H9 (cell line): ENCODE data around the gene DAB1. TPM values are rescaled to one million over a fixed set of nuclear protein-coding genes. Genes with fewer than 3 reads are reported as not detected.

Experiments used
- DNase-seq: peaks from one replicate; pipeline ENCODE4 v3.0.0-alpha.2; 2017
- H2AFZ ChIP-seq: one replicate; pipeline ENCODE4 v1.6.1; 2013; ENCODE audit warnings: mild to moderate bottlenecking, low read length, control low read depth, moderate library complexity
- H2AK5ac ChIP-seq: 2 replicates; pipeline ENCODE4 v1.6.1; 2013; ENCODE audit warnings: low read length, control low read depth, mixed read lengths; ENCODE audit not compliant: insufficient read length
- H2BK120ac ChIP-seq: one replicate; pipeline ENCODE4 v1.6.1; 2013; ENCODE audit warnings: low read depth, mild to moderate bottlenecking, low read length, control low read depth, inconsistent platforms; ENCODE audit not compliant: poor library complexity, severe bottlenecking
- H2BK12ac ChIP-seq: 2 replicates; pipeline ENCODE4 v1.6.1; 2013; ENCODE audit warnings: low read length, control low read depth, mixed read lengths, low read depth; ENCODE audit not compliant: insufficient read length
- H2BK15ac ChIP-seq: 2 replicates; pipeline ENCODE4 v1.6.1; 2013; ENCODE audit warnings: low read depth, low read length, control low read depth
- H2BK20ac ChIP-seq: one replicate; pipeline ENCODE4 v1.6.1; 2013; ENCODE audit warnings: low read depth, mild to moderate bottlenecking, low read length, control low read depth, inconsistent platforms; ENCODE audit not compliant: poor library complexity, severe bottlenecking
- H2BK5ac ChIP-seq: 2 replicates; pipeline ENCODE4 v1.6.1; 2013; ENCODE audit warnings: low read length, control low read depth, mixed read lengths; ENCODE audit not compliant: insufficient read length
- H3K14ac ChIP-seq: 2 replicates; pipeline ENCODE4 v1.6.1; 2013; ENCODE audit warnings: low read length, control low read depth; ENCODE audit not compliant: insufficient read depth
- H3K18ac ChIP-seq: 2 replicates; pipeline ENCODE4 v1.6.1; 2013; ENCODE audit warnings: low read depth, mild to moderate bottlenecking, mixed read lengths, low read length, control low read depth; ENCODE audit not compliant: insufficient read length
- H3K23ac ChIP-seq: 2 replicates; pipeline ENCODE4 v1.6.1; 2013; ENCODE audit warnings: low read length, control low read depth, mixed read lengths, low read depth; ENCODE audit not compliant: insufficient read length
- H3K23me2 ChIP-seq: 2 replicates; pipeline ENCODE4 v1.6.1; 2013; ENCODE audit warnings: low read depth, mild to moderate bottlenecking, mixed read lengths, low read length, control low read depth; ENCODE audit not compliant: insufficient read length, poor library complexity, severe bottlenecking
- H3K27ac ChIP-seq: 2 replicates; pipeline ENCODE4 v1.5.1; 2013; ENCODE audit warnings: low read length, control low read depth, mixed read lengths, low read depth; ENCODE audit not compliant: insufficient read length
- H3K27me3 ChIP-seq: 2 replicates; pipeline ENCODE4 v1.6.1; 2013; ENCODE audit warnings: low read length, control low read depth, inconsistent platforms; ENCODE audit not compliant: insufficient read depth
- H3K4ac ChIP-seq: 2 replicates; pipeline ENCODE4 v1.6.1; 2013; ENCODE audit warnings: low read depth, mild to moderate bottlenecking, control low read depth, inconsistent platforms, low read length, moderate library complexity
- H3K4me1 ChIP-seq: 2 replicates; pipeline ENCODE4 v1.6.1; 2013; ENCODE audit warnings: low read length, control low read depth, inconsistent platforms; ENCODE audit not compliant: insufficient read depth
- H3K4me2 ChIP-seq: 2 replicates; pipeline ENCODE4 v1.6.1; 2013; ENCODE audit warnings: low read length, control low read depth, mixed read lengths; ENCODE audit not compliant: insufficient read length, insufficient read depth
- H3K56ac ChIP-seq: 2 replicates; pipeline ENCODE4 v1.6.1; 2013; ENCODE audit warnings: low read depth, mild to moderate bottlenecking, mixed read lengths, low read length, control low read depth; ENCODE audit not compliant: insufficient read length
- H3K79me1 ChIP-seq: 2 replicates; pipeline ENCODE4 v1.6.1; 2013; ENCODE audit warnings: low read depth, mild to moderate bottlenecking, moderate library complexity, low read length, control low read depth, inconsistent platforms; ENCODE audit not compliant: insufficient read depth, poor library complexity, severe bottlenecking
- H3K79me2 ChIP-seq: 2 replicates; pipeline ENCODE4 v1.6.1; 2013; ENCODE audit warnings: low read length, control low read depth, inconsistent platforms; ENCODE audit not compliant: insufficient read depth
- H3K9ac ChIP-seq: 2 replicates; pipeline ENCODE4 v1.6.1; 2013; ENCODE audit warnings: low read length, control low read depth, mixed read lengths; ENCODE audit not compliant: insufficient read length; ENCODE audit errors: extremely low read depth
- H3K9me3 ChIP-seq: one replicate; pipeline ENCODE4 v1.6.1; 2013; ENCODE audit warnings: low read depth, low read length, inconsistent platforms; ENCODE audit not compliant: control insufficient read depth
- H3T11ph ChIP-seq: one replicate; pipeline ENCODE4 v1.6.1; 2013; ENCODE audit warnings: mild to moderate bottlenecking, low read length, control low read depth, inconsistent platforms
- H4K20me1 ChIP-seq: one replicate; pipeline ENCODE4 v1.6.1; 2013; ENCODE audit not compliant: control insufficient read depth, insufficient read length, insufficient read depth
- H4K5ac ChIP-seq: 2 replicates; pipeline ENCODE4 v1.6.1; 2013; ENCODE audit warnings: low read depth, mild to moderate bottlenecking, mixed read lengths, low read length, control low read depth; ENCODE audit not compliant: insufficient read length
- H4K8ac ChIP-seq: replicated peaks from 2 replicates; pipeline ENCODE4 v1.6.1; 2013; ENCODE audit warnings: low read length, control low read depth, mixed read lengths, low read depth; ENCODE audit not compliant: insufficient read length
- H4K91ac ChIP-seq: 2 replicates; pipeline ENCODE4 v1.6.1; 2013; ENCODE audit warnings: low read depth, mild to moderate bottlenecking, moderate library complexity, mixed read lengths, low read length, control low read depth; ENCODE audit not compliant: insufficient read length
- H3K27ac Mint-ChIP-seq, 3 experiments: 2 replicates in 2 of 3; 3 replicates in 1 of 3; pipeline ENCODE4 v1.8.0; 2020 to 2021; ENCODE audit warnings: mixed read lengths in 3 of 3, mild to moderate bottlenecking in 1 of 3, moderate library complexity in 1 of 3
- H3K27me3 Mint-ChIP-seq: 2 replicates; pipeline ENCODE4 v1.8.0; 2021; ENCODE audit warnings: low read depth, mild to moderate bottlenecking, moderate library complexity, mixed read lengths
- H3K36me3 Mint-ChIP-seq, 3 experiments: 2 replicates in 2 of 3; 3 replicates in 1 of 3; pipeline ENCODE4 v1.8.0; 2020 to 2021; ENCODE audit warnings: low read depth in 3 of 3, mixed read lengths in 3 of 3; ENCODE audit not compliant: insufficient read depth in 1 of 3
- H3K4me1 Mint-ChIP-seq, 2 experiments: 2 replicates each; pipeline ENCODE4 v1.8.0; 2020; ENCODE audit warnings: mixed read lengths in 2 of 2
- H3K4me3 Mint-ChIP-seq, 2 experiments: 2 replicates in 1 of 2; 3 replicates in 1 of 2; pipeline ENCODE4 v1.8.0; 2020 to 2021; ENCODE audit warnings: mild to moderate bottlenecking in 2 of 2, mixed read lengths in 2 of 2, moderate library complexity in 1 of 2
- H3K9me3 Mint-ChIP-seq, 2 experiments: 2 replicates in 1 of 2; 3 replicates in 1 of 2; pipeline ENCODE4 v1.8.0; 2020; ENCODE audit warnings: mild to moderate bottlenecking in 2 of 2, mixed read lengths in 2 of 2, moderate library complexity in 1 of 2
- WGBS: extraction: QIAGEN DNeasy Blood & Tissue Kit; methylation state at CpG from one replicate; pipeline ENCODE4 v1.1.7; 2013; ENCODE audit warnings: missing lambda C conversion rate, low lambda C conversion rate, mixed read lengths; ENCODE audit not compliant: insufficient read length; ENCODE audit errors: extremely low coverage; 5-methylcytosine and 5-hydroxymethylcytosine counted together
- total RNA-seq: library from RNA; stranded (reverse); gene quantifications from 2 replicates; pipeline ENCODE4 v1.2.1, GENCODE V29; 2021
- TF ChIP-seq, protein P1 (sequence below): fragments of 200-600 bp; sonication (generic); conservative IDR thresholded peaks from 3 replicates; pipeline ENCODE4 v1.8.0; 2021; ENCODE audit warnings: antibody characterized with exemption, mild to moderate bottlenecking

Gene DAB1
- total RNA-seq, 1 experiment from 2014 or later: 9.3 TPM

DNA sequence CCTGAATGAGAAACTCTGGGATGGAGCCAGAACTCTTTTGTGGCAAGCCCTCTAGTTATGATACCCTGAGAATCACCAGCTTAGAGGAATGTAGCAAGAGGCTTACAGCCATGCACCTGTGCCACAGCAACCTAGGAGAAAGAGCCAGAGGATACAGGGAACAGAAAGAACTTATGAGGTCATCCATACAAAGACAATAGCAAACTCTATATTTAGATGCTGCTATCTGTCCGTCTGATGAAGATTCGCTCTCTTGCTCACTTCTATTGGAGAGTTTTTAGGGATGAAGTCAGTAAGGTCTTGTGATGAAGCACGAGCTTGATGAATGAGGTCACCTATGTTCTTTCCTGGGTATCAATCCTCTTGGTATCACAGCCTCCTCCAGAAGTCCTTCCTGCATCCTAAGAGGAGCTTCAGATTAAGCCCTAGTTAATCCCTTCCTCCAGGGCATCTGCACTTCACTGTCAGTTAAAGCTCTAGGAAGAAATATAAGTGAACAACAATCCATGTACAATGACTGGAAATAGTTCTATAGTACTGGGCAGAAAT is 185.6 kb downstream of the DAB1 start:
- Histone ChIP-seq H2BK15ac (no peak overlapping the region), H3K18ac (no peak overlapping the region), H3K79me1 (no peaks in the 10 kb centered on the region), H3T11ph (no peak overlapping the region), H2AFZ (no peak overlapping the region), H3K14ac (no peak overlapping the region), H4K8ac (no peak overlapping the region), H3K56ac (no peak overlapping the region), H2BK20ac (no peak overlapping the region), H3K27ac (no peak overlapping the region), H3K4ac (no peak overlapping the region), H3K9ac (no peak overlapping the region), H2AK5ac (no peak overlapping the region), H3K23me2 (no peaks in the 10 kb centered on the region), H3K27me3 (no peaks in the 10 kb centered on the region), H2BK5ac (no peak overlapping the region), H3K9me3 (no peaks in the 10 kb centered on the region), H4K91ac (no peak overlapping the region), H3K79me2 (no peaks in the 10 kb centered on the region), H2BK12ac (no peak overlapping the region), H3K4me1 (peaks cover 2% of the 10 kb centered on the region; the same call in 1 of the 2 replicates), H3K23ac (no peak overlapping the region), H4K20me1 (no peaks in the 10 kb centered on the region), H2BK120ac (no peak overlapping the region), H4K5ac (no peak overlapping the region), H3K4me2 (no peak overlapping the region)
- no peaks in the 10 kb centered on the region for H3K9me3 Mint-ChIP-seq
- peaks cover 7 to 8% of the 10 kb centered on the region in 2 experiments for H3K4me1 Mint-ChIP-seq
- no peak for DNase-seq
- no peaks in the 10 kb centered on the region for H3K27me3 Mint-ChIP-seq
- TF ChIP-seq, protein P1, sequence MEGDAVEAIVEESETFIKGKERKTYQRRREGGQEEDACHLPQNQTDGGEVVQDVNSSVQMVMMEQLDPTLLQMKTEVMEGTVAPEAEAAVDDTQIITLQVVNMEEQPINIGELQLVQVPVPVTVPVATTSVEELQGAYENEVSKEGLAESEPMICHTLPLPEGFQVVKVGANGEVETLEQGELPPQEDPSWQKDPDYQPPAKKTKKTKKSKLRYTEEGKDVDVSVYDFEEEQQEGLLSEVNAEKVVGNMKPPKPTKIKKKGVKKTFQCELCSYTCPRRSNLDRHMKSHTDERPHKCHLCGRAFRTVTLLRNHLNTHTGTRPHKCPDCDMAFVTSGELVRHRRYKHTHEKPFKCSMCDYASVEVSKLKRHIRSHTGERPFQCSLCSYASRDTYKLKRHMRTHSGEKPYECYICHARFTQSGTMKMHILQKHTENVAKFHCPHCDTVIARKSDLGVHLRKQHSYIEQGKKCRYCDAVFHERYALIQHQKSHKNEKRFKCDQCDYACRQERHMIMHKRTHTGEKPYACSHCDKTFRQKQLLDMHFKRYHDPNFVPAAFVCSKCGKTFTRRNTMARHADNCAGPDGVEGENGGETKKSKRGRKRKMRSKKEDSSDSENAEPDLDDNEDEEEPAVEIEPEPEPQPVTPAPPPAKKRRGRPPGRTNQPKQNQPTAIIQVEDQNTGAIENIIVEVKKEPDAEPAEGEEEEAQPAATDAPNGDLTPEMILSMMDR: no peak
- no CpG with 5 or more reads among the region's 3 CpGs for WGBS
- no peak overlapping the region for H3K27ac Mint-ChIP-seq
- no peak overlapping the region for H3K4me3 Mint-ChIP-seq
- no peaks in the 10 kb centered on the region; a peak in 1 of 7 replicates for H3K36me3 Mint-ChIP-seq
